CD14-positive monocyte (primary cell): ENCODE data around the gene P2RY6. TPM values are rescaled to one million over a fixed set of nuclear protein-coding genes. Genes with fewer than 3 reads are reported as not detected.

Source experiments
- DNase-seq, 3 donors: peaks; one replicate each; pipeline ENCODE4 v3.0.0-alpha.2; 2011 to 2022
- H2AFZ ChIP-seq: 2 replicates; pipeline ENCODE4 v1.6.0; 2012; ENCODE audit warnings: mild to moderate bottlenecking, low read depth, low read length, inconsistent platforms; ENCODE audit not compliant: insufficient read depth, poor library complexity, severe bottlenecking
- H3K27ac ChIP-seq, 2 donors: 1 replicate in 1 of 2; 2 replicates in 1 of 2; pipeline ENCODE4 v1.5.1; 2012 to 2013; ENCODE audit warnings: low read length in 2 of 2, control low read depth in 1 of 2, inconsistent platforms in 1 of 2, low read depth in 1 of 2, mild to moderate bottlenecking in 1 of 2
- H3K27me3 ChIP-seq, 2 donors: one replicate each; pipeline versions ENCODE4 v1.6.0 to v1.6.1; 2011 to 2013; ENCODE audit warnings: low read length in 2 of 2; ENCODE audit not compliant: control insufficient read depth in 2 of 2, insufficient read depth in 2 of 2
- H3K36me3 ChIP-seq, 2 donors: replicated peaks in 1 of 2; 1 replicate in 1 of 2; 2 replicates in 1 of 2; pipeline versions ENCODE4 v1.5.1 to v1.6.1; 2012 to 2013; ENCODE audit warnings: low read length in 2 of 2, control low read depth in 1 of 2, inconsistent platforms in 1 of 2, mild to moderate bottlenecking in 1 of 2; ENCODE audit not compliant: insufficient read depth in 2 of 2, control insufficient read depth in 1 of 2
- H3K4me1 ChIP-seq, 2 donors: 1 replicate in 1 of 2; 2 replicates in 1 of 2; pipeline versions ENCODE4 v1.5.1 to v1.6.1; 2012 to 2013; ENCODE audit warnings: low read length in 2 of 2, control low read depth in 1 of 2, inconsistent platforms in 1 of 2, mild to moderate bottlenecking in 1 of 2, moderate library complexity in 1 of 2; ENCODE audit not compliant: insufficient read depth in 2 of 2, control insufficient read depth in 1 of 2
- H3K4me2 ChIP-seq: replicated peaks from 2 replicates; pipeline ENCODE3; 2012; ENCODE audit warnings: low read length, moderate library complexity, mild to moderate bottlenecking; ENCODE audit not compliant: poor library complexity, severe bottlenecking; ENCODE audit errors: extremely low read depth
- H3K4me3 ChIP-seq, 3 experiments: fragments of 200-600 bp in 1 of 3; sonication (generic) in 1 of 3; replicated peaks in 1 of 3; 1 replicate in 2 of 3; 2 replicates in 1 of 3; pipeline ENCODE4 v1.5.1; 2011 to 2013; ENCODE audit warnings: low read length in 3 of 3, mild to moderate bottlenecking in 3 of 3, control low read depth in 2 of 3, low read depth in 2 of 3, inconsistent platforms in 1 of 3, moderate library complexity in 1 of 3
- H3K79me2 ChIP-seq: 2 replicates; pipeline ENCODE4 v1.6.0; 2012; ENCODE audit warnings: mild to moderate bottlenecking, control low read depth, inconsistent platforms, low read length, moderate library complexity; ENCODE audit not compliant: insufficient read depth
- H3K9ac ChIP-seq: 2 replicates; pipeline ENCODE4 v1.6.0; 2017; ENCODE audit warnings: low read length, mild to moderate bottlenecking; ENCODE audit not compliant: insufficient read depth, poor library complexity, severe bottlenecking
- H3K9me3 ChIP-seq, 2 donors: replicated peaks in 1 of 2; 1 replicate in 1 of 2; 2 replicates in 1 of 2; pipeline versions ENCODE4 v1.5.1 to v1.6.1; 2012 to 2013; ENCODE audit warnings: low read length in 2 of 2, control low read depth in 1 of 2; ENCODE audit not compliant: control insufficient read depth in 1 of 2, insufficient read depth in 1 of 2
- H4K20me1 ChIP-seq: 2 replicates; pipeline ENCODE4 v1.6.0; 2012; ENCODE audit warnings: mild to moderate bottlenecking, low read length, control low read depth, moderate library complexity; ENCODE audit not compliant: insufficient read depth
- H3K27ac Mint-ChIP-seq, 7 donors: one replicate each; pipeline ENCODE4 v1.8.0; 2020; ENCODE audit warnings: mild to moderate bottlenecking in 7 of 7, mixed read lengths in 7 of 7, moderate library complexity in 6 of 7, inconsistent platforms in 2 of 7
- H3K27me3 Mint-ChIP-seq, 3 donors: one replicate each; pipeline ENCODE4 v1.8.0; 2021 to 2022; ENCODE audit warnings: low read depth in 3 of 3, mild to moderate bottlenecking in 3 of 3, mixed read lengths in 3 of 3, moderate library complexity in 3 of 3, inconsistent platforms in 1 of 3
- H3K36me3 Mint-ChIP-seq, 2 donors: one replicate each; pipeline ENCODE4 v1.8.0; 2020; ENCODE audit warnings: mixed read lengths in 2 of 2, inconsistent platforms in 1 of 2, mild to moderate bottlenecking in 1 of 2
- H3K4me1 Mint-ChIP-seq: one replicate; pipeline ENCODE4 v1.8.0; 2020; ENCODE audit warnings: mild to moderate bottlenecking, mixed read lengths
- H3K4me3 Mint-ChIP-seq, 2 donors: one replicate each; pipeline ENCODE4 v1.8.0; 2020; ENCODE audit warnings: mild to moderate bottlenecking in 2 of 2, mixed read lengths in 2 of 2, moderate library complexity in 1 of 2
- H3K9me3 Mint-ChIP-seq, 7 donors: one replicate each; pipeline ENCODE4 v1.8.0; 2020 to 2022; ENCODE audit warnings: mixed read lengths in 7 of 7, mild to moderate bottlenecking in 6 of 7, moderate library complexity in 6 of 7, inconsistent platforms in 2 of 7
- CTCF ChIP-seq: fragments of 200-600 bp; IDR thresholded peaks from one replicate; pipeline ENCODE4 v1.8.0; 2022; ENCODE audit warnings: antibody characterized with exemption, mild to moderate bottlenecking
- WGBS: methylation state at CpG from one replicate; pipeline ENCODE4 v1.1.5; 2013; ENCODE audit warnings: missing lambda C conversion rate; ENCODE audit not compliant: insufficient coverage; 5-methylcytosine and 5-hydroxymethylcytosine counted together
- intact Hi-C, 2 donors: fragments of 100-400 bp; cut with micrococcal nuclease; formaldehyde crosslinking; loops; one replicate each; pipeline versions ENCODE4 v1.15.0 to v1.15.1; 2023
- polyA plus RNA-seq, 3 donors: library from polyadenylated mRNA; depleted of rRNA in 1 of 3; unstranded in 2 of 3; stranded (reverse) in 1 of 3; fragments of 300-500 nt in 2 of 3; fragments of >200 nt in 1 of 3; fragmentation: Illumina TruSeq in 2 of 3; gene quantifications; 1 replicate in 2 of 3; 2 replicates in 1 of 3; pipeline ENCODE4 v1.2.3, GENCODE V29; 2012 to 2021

P2RY6 gene
- polyA plus RNA-seq, 3 donors, result 1.7 to 5.1 (median 1.8) TPM

GRCh38 chr11:73243093-73243485 is 29.0 kb upstream of the P2RY6 start:
- TF ChIP-seq CTCF, result no peak
- Histone ChIP-seq H3K4me1 (peaks cover 0 to 6% of the 10 kb centered on the region in 2 donors), H3K27ac (peak overlapping the region in 1 of 2 donors; percentile 52), H3K9ac (no peak overlapping the region), H3K9me3 (no peaks in the 10 kb centered on the region), H4K20me1 (peaks cover 15% of the 10 kb centered on the region), H3K4me3 (no peak overlapping the region), H3K4me2 (no peak overlapping the region), H3K36me3 (peaks cover 28 to 67% of the 10 kb centered on the region in 2 donors), H2AFZ (no peak overlapping the region), H3K79me2 (peaks cover 23% of the 10 kb centered on the region), H3K27me3 (no peaks in the 10 kb centered on the region)
- DNase-seq, result no peak
- intact Hi-C loops, result loop anchor here (2.0 to 10.0 kb wide), 3 partner anchors 321 to 412 kb away; no protein-coding TSS in a partner anchor
- Mint-ChIP-seq H3K4me3 (no peak overlapping the region), H3K27me3 (no peaks in the 10 kb centered on the region), H3K36me3 (peaks cover 39 to 69% of the 10 kb centered on the region in 2 donors), H3K4me1 (peaks cover 14% of the 10 kb centered on the region), H3K27ac (peak overlapping the region in 2 of 7 donors; percentile 27 to 75), H3K9me3 (no peaks in the 10 kb centered on the region)
- WGBS, result 91% methylated on average over 6 of the region's 8 CpGs

GRCh38 chr11:73244589-73245240 is 27.4 kb upstream of the P2RY6 start:
- H3K4me3 ChIP-seq, result no peak overlapping the region
- H3K79me2 ChIP-seq, result peaks cover 13% of the 10 kb centered on the region
- peaks cover 8% of the 10 kb centered on the region for H4K20me1 ChIP-seq
- H3K4me1 ChIP-seq, result peaks cover 0 to 6% of the 10 kb centered on the region in 2 donors
- H3K27me3 ChIP-seq, result no peaks in the 10 kb centered on the region
- H3K9me3 ChIP-seq, result no peaks in the 10 kb centered on the region
- 97% methylated on average over 3 of the region's 4 CpGs for WGBS
- Mint-ChIP-seq H3K9me3 (no peaks in the 10 kb centered on the region), H3K4me3 (no peak overlapping the region), H3K36me3 (peaks cover 27 to 59% of the 10 kb centered on the region in 2 donors), H3K4me1 (peaks cover 12% of the 10 kb centered on the region), H3K27me3 (no peaks in the 10 kb centered on the region), H3K27ac (no peak overlapping the region)
- no peak overlapping the region for H3K4me2 ChIP-seq
- no peak for DNase-seq
- peaks cover 15 to 54% of the 10 kb centered on the region in 2 donors for H3K36me3 ChIP-seq
- no peak overlapping the region for H2AFZ ChIP-seq
- intact Hi-C loops, result loop anchor here (5.0 to 10.0 kb wide), 2 partner anchors 322 to 410 kb away; no protein-coding TSS in a partner anchor
- TF ChIP-seq CTCF, result no peak
- no peak overlapping the region for H3K27ac ChIP-seq
- H3K9ac ChIP-seq, result no peak overlapping the region
